ENCODE measurements around the gene ZCCHC17.

GRCh38 chr1:31259746-31260145 is 37.1 kb upstream of the ZCCHC17 start:
- no peak for TF ChIP-seq CTCF (IDR thresholded peaks at IDR 0.05)
- no peak for TF ChIP-seq POLR2A (IDR thresholded peaks at IDR 0.05)

Data from testis (tissue), 2 donors.